Germinal center (tissue), 1 donor: ENCODE results near the gene TACR1.
"Not testable (repeated sequence)": the region's sequence is repeated elsewhere in the genome, so short reads cannot be mapped to it uniquely, and the experiment has no call there.

ENCODE experiments used
- DNase-seq: peaks from one replicate; pipeline ENCODE4 v3.0.0; 2012; ENCODE audit warnings: mixed read lengths, low spot score

TACR1 gene

DNA sequence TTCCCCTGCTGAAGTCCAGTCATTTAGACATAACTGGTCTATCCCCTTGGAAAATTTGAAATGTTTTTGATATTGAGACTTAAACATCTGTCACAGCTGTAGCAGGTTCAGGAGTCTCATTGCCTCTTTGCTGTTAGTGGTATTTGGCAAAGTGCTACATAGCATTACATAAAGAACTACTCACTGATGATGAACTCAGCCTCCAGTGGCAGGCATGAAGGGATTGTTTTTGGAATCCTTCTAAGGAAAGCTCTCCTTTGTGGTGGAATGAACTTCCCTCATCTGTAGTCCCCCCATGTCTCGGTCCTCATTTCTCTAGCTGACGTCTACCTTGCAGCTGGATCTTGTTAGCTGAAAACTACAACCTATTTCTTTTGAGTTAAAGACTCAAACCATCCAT is 111.6 kb downstream of the TACR1 start:
- DNase-seq, result no peak

- no peak for DNase-seq
Observed at GRCh38 chr2:75079575-75079974, 119.7 kb downstream of the TACR1 start.

GRCh38 chr2:75077909-75078308 is 121.4 kb downstream of the TACR1 start:
- DNase-seq, result no peak

GRCh38 chr2:75076088-75076487 is 123.2 kb downstream of the TACR1 start:
- DNase-seq, result no peak

DNA sequence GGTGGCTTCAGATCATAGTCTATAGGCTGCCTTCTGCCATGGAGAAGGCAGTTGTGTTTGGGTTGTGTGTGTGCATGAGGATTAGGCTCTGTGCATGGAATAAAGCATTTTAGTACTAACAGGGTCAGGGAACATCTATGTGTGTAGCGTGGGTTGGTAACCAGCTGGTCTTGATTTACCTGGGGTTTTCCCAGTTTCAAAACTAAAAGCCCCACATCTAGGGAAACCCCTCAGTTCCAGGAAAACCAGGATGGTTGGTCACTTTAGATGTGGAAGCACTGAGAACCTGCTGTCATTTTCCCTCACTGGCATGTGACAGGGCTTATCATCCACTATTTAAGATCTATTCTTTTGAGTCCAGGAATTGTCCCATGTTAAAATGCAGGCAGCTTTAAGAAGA is 124.6 kb downstream of the TACR1 start:
- DNase-seq, result no peak

GRCh38 chr2:75074228-75074627 is 125.1 kb downstream of the TACR1 start:
- no peak for DNase-seq

DNA sequence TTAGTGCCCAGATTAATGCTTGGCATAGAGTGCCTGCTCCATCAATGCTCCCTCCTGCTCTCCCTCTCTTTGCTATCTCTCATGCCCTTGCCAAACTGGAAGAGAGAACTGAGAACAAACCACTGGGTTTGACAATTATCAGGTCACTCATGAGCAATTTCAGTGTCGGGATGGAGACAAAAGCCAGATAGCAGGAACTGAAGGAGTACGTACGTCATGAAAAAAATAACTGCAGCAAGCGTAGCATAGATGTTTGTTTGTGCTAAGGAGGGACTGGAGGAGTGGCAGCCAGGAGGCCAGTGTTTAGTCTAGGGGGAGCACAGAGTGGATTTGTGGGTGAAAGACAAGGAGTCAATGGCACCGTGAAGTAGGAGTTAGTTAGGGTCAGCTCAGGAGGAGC is 127.6 kb downstream of the TACR1 start:
- DNase-seq, result no peak

DNA sequence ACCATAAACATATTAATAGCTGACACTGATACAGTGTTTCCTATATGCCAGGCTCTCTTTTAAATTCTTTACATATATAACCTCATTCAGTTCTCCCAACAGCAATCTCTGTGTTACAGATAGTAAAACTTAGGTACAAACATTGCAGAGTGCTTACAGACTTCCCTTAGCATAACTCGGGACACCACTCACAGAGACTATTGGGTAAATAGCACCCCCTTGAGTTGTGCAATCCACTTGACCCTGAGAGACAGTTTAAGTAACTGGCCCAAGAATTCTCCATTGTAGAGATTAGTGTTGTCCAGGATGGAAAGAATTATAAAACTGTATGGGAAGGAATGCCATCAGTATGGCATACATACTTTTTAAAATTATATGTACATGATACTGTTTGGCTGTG is 130.8 kb downstream of the TACR1 start:
- no peak for DNase-seq

- DNase-seq, result no peak
Observed at GRCh38 chr2:75067506-75067905, 131.8 kb downstream of the TACR1 start.

DNA sequence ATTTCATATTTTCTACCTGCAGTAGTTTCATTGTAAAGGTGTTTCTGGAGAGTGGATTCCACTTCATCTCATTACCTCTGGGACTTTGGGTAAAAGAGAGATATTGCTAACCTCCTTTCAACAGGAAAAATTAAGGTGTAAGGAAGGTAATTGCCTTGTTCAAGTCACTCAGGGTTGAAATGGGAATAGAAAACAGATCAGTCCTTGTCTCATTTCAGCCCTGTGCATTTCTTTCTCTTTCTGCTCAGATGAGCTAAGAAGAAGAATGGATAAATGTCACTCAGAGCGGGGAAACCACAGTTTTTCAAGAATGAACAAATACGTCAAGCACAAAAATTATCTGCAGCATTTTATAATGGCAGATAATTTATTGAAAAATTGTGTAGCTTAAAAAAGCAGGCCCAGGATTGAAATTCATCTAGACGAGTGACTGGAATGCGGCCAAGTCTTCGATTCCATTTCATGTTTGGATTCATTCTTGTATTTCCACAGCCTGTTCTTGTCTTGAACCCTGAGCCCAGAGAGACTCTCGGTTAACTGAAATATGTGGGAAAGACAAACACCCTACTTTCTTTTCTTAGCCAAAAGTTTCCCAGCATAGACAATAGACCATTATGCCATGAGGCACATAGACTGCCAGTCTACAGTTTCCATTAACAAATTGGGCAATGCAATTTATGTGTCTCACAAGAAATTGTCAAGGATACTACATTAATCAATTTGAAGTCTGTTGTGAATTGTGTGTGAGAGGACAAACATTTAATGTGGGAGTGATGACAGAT is 133.0 kb downstream of the TACR1 start:
- no peak for DNase-seq

DNA sequence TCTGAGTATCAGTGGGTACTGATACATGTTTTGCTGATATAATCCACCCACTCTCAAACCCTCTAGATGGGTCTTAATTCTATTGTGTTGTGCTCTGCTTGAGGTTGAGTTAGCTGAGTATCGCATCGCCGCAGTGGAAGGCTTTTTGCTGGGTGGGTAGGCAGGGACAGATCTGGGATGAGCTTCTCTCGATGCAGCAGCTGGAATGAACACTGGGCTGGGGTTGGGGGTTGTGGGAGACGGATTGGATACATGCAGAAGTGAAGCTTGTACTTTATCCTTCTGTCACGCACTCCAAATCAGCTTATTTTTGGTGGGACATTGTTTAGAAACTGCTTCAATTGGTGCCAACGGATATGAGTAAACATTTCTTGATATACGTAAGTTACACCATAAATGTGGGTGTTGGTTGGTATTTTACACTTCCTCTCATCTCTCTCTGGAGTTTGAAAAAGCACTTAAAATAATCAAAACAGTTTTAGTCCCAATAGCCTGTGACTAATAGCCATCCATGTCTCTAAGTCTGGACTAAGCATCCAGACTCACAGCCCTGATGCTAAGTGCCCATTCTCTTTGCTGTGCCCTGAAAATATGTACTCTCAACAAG is 133.8 kb downstream of the TACR1 start:
- DNase-seq, result no peak

- DNase-seq, result peak; percentile 53
Observed at GRCh38 chr2:75064691-75065396, 134.5 kb downstream of the TACR1 start.

DNA sequence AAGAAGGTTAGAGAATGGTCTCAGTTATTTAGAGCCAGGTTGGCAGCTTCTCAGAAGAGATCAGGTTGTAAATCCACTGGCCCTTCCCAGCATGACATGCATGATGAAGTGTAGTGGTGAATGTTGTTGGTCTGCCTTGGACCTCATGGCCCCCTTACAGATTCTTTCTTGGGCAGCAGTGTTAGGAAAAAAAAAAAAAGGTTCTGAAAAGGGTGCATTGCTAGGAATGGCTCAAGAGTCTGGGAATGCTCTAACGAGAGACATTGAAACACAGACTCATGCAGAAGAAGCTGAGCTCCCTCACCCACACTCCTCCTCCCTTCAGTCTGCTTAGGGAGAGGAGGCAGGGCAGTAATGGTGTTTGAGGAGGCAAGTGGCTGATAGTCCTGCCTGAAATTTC is 135.4 kb downstream of the TACR1 start:
- no peak for DNase-seq

GRCh38 chr2:75058427-75058826 is 140.9 kb downstream of the TACR1 start:
- DNase-seq, result no peak

DNA sequence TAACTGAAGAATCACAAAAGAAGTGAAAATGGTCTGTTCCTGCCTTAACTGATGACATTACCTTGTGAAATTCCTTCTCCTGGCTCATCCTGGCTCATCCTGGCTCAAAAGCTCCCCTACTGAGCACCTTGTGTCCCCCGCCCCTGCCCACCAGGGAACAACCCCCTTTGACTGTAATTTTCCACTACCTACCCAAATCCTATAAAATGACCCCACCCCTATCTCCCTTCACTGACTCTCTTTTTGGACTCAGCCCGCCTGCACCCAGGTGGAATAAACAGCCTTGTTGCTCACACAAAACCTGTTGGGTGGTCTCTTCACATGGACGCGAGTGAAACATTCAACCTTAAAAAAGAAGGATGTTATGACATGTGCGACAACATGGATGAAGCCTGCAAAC is 142.2 kb downstream of the TACR1 start:
- DNase-seq, result not testable (repeated sequence)

DNA sequence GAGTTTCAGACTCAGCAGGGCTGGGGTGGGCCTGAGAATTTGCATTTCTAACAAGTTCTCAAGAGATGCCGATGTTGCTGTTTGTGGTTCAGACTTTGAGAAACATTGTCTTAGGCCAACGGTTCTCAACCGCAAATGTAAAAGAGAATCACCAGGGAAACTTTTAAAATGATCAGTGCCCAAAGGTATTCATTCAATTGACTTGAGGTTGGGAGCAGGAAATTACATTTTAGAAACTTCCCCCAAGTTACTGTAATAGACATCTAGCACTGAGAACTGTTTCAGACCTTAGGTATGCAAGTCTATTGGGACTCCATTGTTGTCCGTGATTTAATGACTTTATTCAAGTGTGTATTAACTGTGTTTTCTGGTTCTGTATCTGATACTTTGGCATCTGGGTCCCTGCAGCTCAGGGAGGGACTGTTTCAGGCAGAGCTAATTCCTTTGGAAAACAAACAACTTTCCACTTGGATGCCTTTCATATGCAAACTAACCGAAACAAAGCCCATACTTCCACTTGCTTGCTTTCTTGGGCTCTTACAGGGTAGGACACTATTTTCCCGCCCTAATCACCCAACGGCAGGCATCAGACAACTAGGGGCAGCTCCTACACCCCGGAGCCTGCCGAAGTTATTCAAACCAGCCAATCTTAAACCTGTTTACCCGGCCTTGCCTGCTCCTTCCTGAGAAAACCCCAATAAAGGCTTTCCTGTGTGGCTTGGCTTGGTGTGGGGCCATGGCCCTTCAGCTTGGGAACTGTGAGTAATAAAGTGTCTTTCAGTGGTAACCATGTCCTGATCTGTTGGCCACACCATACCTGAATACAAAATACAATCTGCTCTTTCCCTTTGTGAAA is 143.3 kb downstream of the TACR1 start:
- DNase-seq, result no peak

GRCh38 chr2:75055142-75055819 is 144.0 kb downstream of the TACR1 start:
- no peak for DNase-seq

DNA sequence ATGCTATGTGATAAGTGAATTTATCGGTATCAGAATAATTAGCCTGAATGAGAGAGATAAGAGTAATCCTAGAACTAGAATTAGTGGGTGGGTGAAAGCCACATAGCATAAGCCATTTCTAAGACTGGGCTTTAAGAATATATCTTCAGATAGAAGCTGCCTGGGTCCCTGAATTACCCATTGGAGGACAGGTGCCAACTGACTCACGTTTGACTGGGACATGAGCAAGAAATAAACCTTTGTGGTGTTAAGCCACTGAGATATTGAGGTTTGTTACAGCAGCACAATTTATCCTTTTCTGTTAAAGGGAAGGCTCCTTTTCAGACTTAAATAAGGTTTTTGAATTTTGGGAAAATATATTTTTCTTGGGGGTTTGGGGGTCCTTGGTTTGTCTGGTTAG is 145.0 kb downstream of the TACR1 start:
- no peak for DNase-seq

DNA sequence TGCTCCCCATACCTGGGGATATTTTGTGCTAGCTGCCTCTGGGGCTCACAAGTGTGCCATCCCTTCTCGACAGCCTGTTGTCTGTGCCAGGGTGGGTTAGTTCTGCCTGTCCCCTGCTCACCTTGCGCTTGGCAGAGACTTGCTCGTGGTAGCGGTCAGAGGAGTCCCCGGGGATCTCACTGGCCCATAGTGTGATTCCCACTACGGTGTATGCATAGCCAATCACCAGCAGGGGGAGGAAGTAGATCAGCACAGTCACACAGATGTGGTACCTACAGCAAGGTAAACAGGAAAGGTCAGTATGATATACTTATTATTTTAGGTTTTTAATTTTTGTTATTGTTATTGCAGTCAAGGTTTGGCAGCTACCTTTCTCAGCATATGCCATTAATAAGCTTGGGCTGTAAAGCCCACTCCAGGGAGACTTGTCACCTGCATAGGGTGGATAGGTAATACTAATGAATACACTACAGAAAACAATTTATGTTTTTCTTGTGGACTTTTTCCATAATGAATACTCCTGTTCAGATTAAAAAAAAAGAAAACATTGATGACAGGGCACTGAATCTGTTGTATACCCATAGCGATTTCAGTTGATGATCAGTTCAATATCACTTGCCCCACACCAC is 145.7 kb downstream of the TACR1 start:
- DNase-seq, result peak; percentile 22

- no peak for DNase-seq
Observed at GRCh38 chr2:75047992-75048625, 151.2 kb downstream of the TACR1 start.
